Common myeloid progenitor, CD34-positive (primary cell): ENCODE results near the gene SNAPC5.
A peak's percentile ranks its signal among the peaks of the same experiment; 100 is the strongest.

ENCODE experiments used
- CTCF ChIA-PET: fragments of 350-600 bp; sonication (Branson Sonifier 250); formaldehyde crosslinking; loops from one replicate; lab custom pipeline; 2021; ENCODE audit warnings: antibody characterized with exemption; lab: Charles Lee
- POLR2A ChIA-PET: fragments of 350-600 bp; sonication (Branson Sonifier 250); formaldehyde crosslinking; loops from one replicate; lab custom pipeline; 2021; ENCODE audit warnings: antibody characterized with exemption; lab: Charles Lee
- DNase-seq, 3 donors: peaks; one replicate each; pipeline versions ENCODE4 v3.0.0 to v3.0.0-alpha.2; 2013
- H3K27ac ChIP-seq, 2 experiments: 1 replicate in 1 of 2; 2 replicates in 1 of 2; pipeline ENCODE4 v1.7.0; 2013; ENCODE audit warnings: inconsistent platforms in 2 of 2, low read length in 2 of 2, mild to moderate bottlenecking in 2 of 2, low read depth in 1 of 2, moderate library complexity in 1 of 2; ENCODE audit not compliant: severe bottlenecking in 2 of 2, insufficient read depth in 1 of 2, poor library complexity in 1 of 2
- H3K27me3 ChIP-seq, 5 experiments: replicated peaks in 2 of 5; 1 replicate in 3 of 5; 2 replicates in 2 of 5; pipeline versions ENCODE4 v1.6.1 to v1.7.0; 2013; ENCODE audit warnings: low read length in 4 of 5, mild to moderate bottlenecking in 2 of 5, moderate library complexity in 2 of 5, inconsistent platforms in 1 of 5; ENCODE audit not compliant: insufficient read depth in 5 of 5, control insufficient read depth in 4 of 5
- H3K36me3 ChIP-seq, 4 experiments: 1 replicate in 2 of 4; 2 replicates in 2 of 4; pipeline versions ENCODE4 v1.6.1 to v1.7.0; 2013; ENCODE audit warnings: low read length in 3 of 4, control low read depth in 1 of 4, mild to moderate bottlenecking in 1 of 4; ENCODE audit not compliant: control insufficient read depth in 4 of 4, insufficient read depth in 4 of 4
- H3K4me1 ChIP-seq, 4 experiments: 1 replicate in 3 of 4; 2 replicates in 1 of 4; pipeline versions ENCODE4 v1.6.1 to v1.7.1; 2013; ENCODE audit warnings: low read length in 3 of 4, mild to moderate bottlenecking in 3 of 4, control low read depth in 1 of 4, inconsistent platforms in 1 of 4, moderate library complexity in 1 of 4; ENCODE audit not compliant: control insufficient read depth in 4 of 4, insufficient read depth in 4 of 4; ENCODE audit errors: control extremely low read depth in 1 of 4
- H3K4me3 ChIP-seq, 7 experiments: 1 replicate in 4 of 7; 2 replicates in 3 of 7; pipeline versions ENCODE4 v1.5.1 to v1.7.0; 2013; ENCODE audit warnings: mild to moderate bottlenecking in 7 of 7, low read length in 6 of 7, moderate library complexity in 6 of 7, inconsistent platforms in 2 of 7, low read depth in 2 of 7, control low read depth in 1 of 7; ENCODE audit not compliant: insufficient read depth in 4 of 7, control insufficient read depth in 1 of 7; ENCODE audit errors: extremely low read depth in 1 of 7
- H3K9me3 ChIP-seq, 5 experiments: 1 replicate in 4 of 5; 2 replicates in 1 of 5; pipeline versions ENCODE4 v1.6.1 to v1.7.1; 2013; ENCODE audit warnings: low read length in 4 of 5, mild to moderate bottlenecking in 2 of 5, inconsistent platforms in 1 of 5, low read depth in 1 of 5, moderate library complexity in 1 of 5; ENCODE audit not compliant: control insufficient read depth in 4 of 5, insufficient read depth in 2 of 5; ENCODE audit errors: control extremely low read depth in 1 of 5
- WGBS: methylation state at CpG from one replicate; pipeline ENCODE4 v1.1.5; 2013; ENCODE audit not compliant: insufficient coverage; 5-methylcytosine and 5-hydroxymethylcytosine counted together

The SNAPC5 gene

DNA sequence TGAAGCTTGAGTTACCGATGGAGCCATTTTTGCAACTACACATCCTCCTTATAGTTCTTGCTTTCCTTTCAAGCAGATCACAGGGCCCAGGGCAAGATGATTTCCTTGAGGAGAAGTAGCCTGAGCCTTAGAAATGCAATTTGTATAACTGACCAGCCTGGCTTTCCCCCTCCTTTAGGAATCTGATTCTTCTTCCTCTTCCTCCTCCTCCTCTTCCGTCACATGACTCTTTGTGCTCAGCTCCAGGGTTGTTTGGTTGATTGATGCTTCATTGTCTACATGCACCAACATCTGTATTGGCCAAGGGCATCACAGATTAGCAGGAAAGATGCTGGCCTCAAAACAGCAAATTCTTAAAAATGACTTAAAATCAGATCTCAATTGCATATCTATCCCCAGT, 3.3 kb downstream of the SNAPC5 start:
- Histone ChIP-seq H3K4me1 (peaks cover 0 to 17% (median 12%) of the 10 kb centered on the region in 4 experiments), H3K4me3 (no peak overlapping the region), H3K27ac (no peak overlapping the region), H3K27me3 (no peaks in the 10 kb centered on the region), H3K36me3 (peaks cover 6 to 72% (median 45%) of the 10 kb centered on the region in 4 experiments), H3K9me3 (no peaks in the 10 kb centered on the region)
- DNase-seq: no peak
- 89% methylated on average over 1 of the region's 2 CpGs for WGBS
- CTCF ChIA-PET: no interaction called here
- POLR2A ChIA-PET: no interaction called here

DNA sequence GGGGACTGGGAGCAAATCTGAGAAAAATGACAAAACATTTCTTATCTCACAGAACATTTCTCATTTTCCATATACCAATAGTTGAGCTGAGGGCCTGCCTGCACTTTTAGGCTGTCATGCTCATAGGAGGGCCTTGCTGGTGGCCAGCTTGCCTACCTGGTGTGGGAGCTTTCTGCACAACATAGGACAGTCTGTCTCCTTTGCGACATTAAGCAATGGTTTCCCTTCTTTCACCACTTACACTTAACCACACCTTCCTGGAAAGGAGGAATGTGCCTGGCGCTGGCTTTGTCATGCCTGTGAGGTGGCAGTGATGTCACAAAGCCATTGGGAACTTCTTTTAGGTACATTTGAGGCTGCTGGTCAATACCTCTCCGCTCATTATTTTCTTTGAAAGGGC, 5.7 kb downstream of the SNAPC5 start:
- Histone ChIP-seq H3K4me3 (no peak overlapping the region), H3K9me3 (no peaks in the 10 kb centered on the region), H3K27me3 (no peaks in the 10 kb centered on the region), H3K4me1 (peaks cover 0 to 6% (median 4%) of the 10 kb centered on the region in 4 experiments), H3K27ac (peak overlapping the region in 1 of 2 experiments; percentile 43), H3K36me3 (peaks cover 6 to 81% (median 55%) of the 10 kb centered on the region in 4 experiments)
- DNase-seq: no peak
- WGBS: 92% methylated on average over 2 of the region's 3 CpGs
- POLR2A ChIA-PET: no interaction called here
- CTCF ChIA-PET: interaction anchor here (0.9 kb wide), 1 partner anchor 137 kb away, joined by 3 read pairs; no protein-coding TSS in a partner anchor

- Histone ChIP-seq H3K9me3 (no peaks in the 10 kb centered on the region), H3K27me3 (no peaks in the 10 kb centered on the region), H3K4me3 (no peak overlapping the region), H3K4me1 (no peaks in the 10 kb centered on the region), H3K27ac (peak overlapping the region in 1 of 2 experiments; percentile 0), H3K36me3 (peaks cover 4 to 87% (median 55%) of the 10 kb centered on the region in 4 experiments)
- ChIA-PET CTCF (interaction anchor here (1.2 kb wide), 1 partner anchor 17 kb away, joined by 3 read pairs; no protein-coding TSS in a partner anchor), POLR2A (no interaction called here)
- DNase-seq: no peak
- 92% methylated on average over 6 of the region's 6 CpGs for WGBS
Measured at GRCh38 chr15:66489179-66489791, 8.3 kb downstream of the SNAPC5 start.

- DNase-seq: no peak
- 97% methylated on average over 5 of the region's 5 CpGs for WGBS
- Histone ChIP-seq H3K27ac (no peak overlapping the region), H3K36me3 (peaks cover 4 to 79% (median 48%) of the 10 kb centered on the region in 4 experiments), H3K27me3 (no peaks in the 10 kb centered on the region), H3K4me3 (no peak overlapping the region), H3K4me1 (no peaks in the 10 kb centered on the region), H3K9me3 (no peaks in the 10 kb centered on the region)
- POLR2A ChIA-PET: no interaction called here
- CTCF ChIA-PET: interaction anchor here (0.8 kb wide), 1 partner anchor 17 kb away, joined by 4 read pairs; no protein-coding TSS in a partner anchor
Measured at GRCh38 chr15:66488525-66488924, 9.0 kb downstream of the SNAPC5 start.

- H3K36me3 ChIP-seq: peaks cover 5 to 75% (median 48%) of the 10 kb centered on the region in 4 experiments
- CTCF ChIA-PET: interaction anchor here (1.1 kb wide), 1 partner anchor 12 kb away, joined by 3 read pairs; no protein-coding TSS in a partner anchor
- H3K9me3 ChIP-seq: no peaks in the 10 kb centered on the region
- peaks cover 0 to 8% (median 0%) of the 10 kb centered on the region in 4 experiments for H3K4me1 ChIP-seq
- H3K27ac ChIP-seq: no peak overlapping the region
- 97% methylated on average over 3 of the region's 3 CpGs for WGBS
- POLR2A ChIA-PET: no interaction called here
- no peak for DNase-seq
- H3K27me3 ChIP-seq: no peaks in the 10 kb centered on the region
- H3K4me3 ChIP-seq: no peak overlapping the region
Measured at GRCh38 chr15:66486887-66487286, 10.7 kb downstream of the SNAPC5 start.

DNA sequence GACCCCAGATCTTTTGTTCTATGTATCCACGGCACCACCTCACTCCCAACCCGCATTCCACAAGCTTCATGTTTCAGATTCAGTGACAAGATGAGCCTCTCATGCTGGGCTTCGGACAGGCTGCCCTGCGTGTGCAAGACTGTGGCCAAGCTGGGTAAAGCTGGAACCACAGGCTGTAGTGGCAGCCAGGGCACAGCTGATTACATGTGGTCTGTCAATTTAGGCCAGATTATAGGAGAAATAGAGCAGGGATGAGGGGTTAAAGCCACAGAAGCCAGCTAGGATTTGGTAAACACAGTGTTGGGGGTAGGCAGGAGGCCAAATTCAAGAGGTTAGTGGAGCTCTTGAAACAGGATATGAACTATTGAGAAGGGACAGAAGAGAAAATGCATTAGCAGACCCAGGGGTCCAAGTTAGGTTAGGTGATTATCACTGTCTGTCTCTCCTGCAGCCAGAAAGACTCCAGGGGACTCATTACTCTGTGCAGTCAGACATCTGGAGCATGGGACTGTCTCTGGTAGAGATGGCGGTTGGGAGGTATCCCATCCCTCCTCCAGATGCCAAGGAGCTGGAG, 12.9 kb downstream of the SNAPC5 start:
- H3K27ac ChIP-seq: no peak overlapping the region
- peaks cover 5 to 61% (median 40%) of the 10 kb centered on the region in 4 experiments for H3K36me3 ChIP-seq
- H3K9me3 ChIP-seq: no peaks in the 10 kb centered on the region
- H3K4me1 ChIP-seq: peaks cover 0 to 8% (median 0%) of the 10 kb centered on the region in 4 experiments
- CTCF ChIA-PET: interaction anchor here (1.3 to 1.5 kb wide), 3 partner anchors 8 to 14 kb away, joined by 3 to 4 read pairs (median 3); partner anchors contain the start of gene SNAPC5
- no peak overlapping the region for H3K4me3 ChIP-seq
- POLR2A ChIA-PET: no interaction called here
- no peak for DNase-seq
- H3K27me3 ChIP-seq: no peaks in the 10 kb centered on the region
- WGBS: 97% methylated on average over 3 of the region's 5 CpGs

GRCh38 chr15:66483131-66483566, 14.4 kb downstream of the SNAPC5 start:
- Histone ChIP-seq H3K36me3 (peaks cover 5 to 46% (median 32%) of the 10 kb centered on the region in 4 experiments), H3K4me1 (peaks cover 0 to 8% (median 0%) of the 10 kb centered on the region in 4 experiments), H3K27me3 (no peaks in the 10 kb centered on the region), H3K27ac (no peak overlapping the region), H3K4me3 (no peak overlapping the region), H3K9me3 (no peaks in the 10 kb centered on the region)
- peak in 2 of 3 donors; percentile 37 to 45 for DNase-seq
- ChIA-PET POLR2A (no interaction called here), CTCF (no interaction called here)
- WGBS: 100% methylated on average over 1 of the region's 3 CpGs
